Activated CD8-positive, alpha-beta memory T cell treated with anti-CD3 and anti-CD28 coated beads for 24 hours (primary cell): ENCODE measurements around the gene PGD.
A peak's percentile ranks its signal among the peaks of the same experiment; 100 is the strongest.
"Not testable (repeated sequence)": the region's sequence is repeated elsewhere in the genome, so short reads cannot be mapped to it uniquely, and the experiment has no call there.

ENCODE experiments used
- DNase-seq: peaks from one replicate; pipeline ENCODE4 v3.0.0-alpha.2; 2020

Gene PGD

DNA sequence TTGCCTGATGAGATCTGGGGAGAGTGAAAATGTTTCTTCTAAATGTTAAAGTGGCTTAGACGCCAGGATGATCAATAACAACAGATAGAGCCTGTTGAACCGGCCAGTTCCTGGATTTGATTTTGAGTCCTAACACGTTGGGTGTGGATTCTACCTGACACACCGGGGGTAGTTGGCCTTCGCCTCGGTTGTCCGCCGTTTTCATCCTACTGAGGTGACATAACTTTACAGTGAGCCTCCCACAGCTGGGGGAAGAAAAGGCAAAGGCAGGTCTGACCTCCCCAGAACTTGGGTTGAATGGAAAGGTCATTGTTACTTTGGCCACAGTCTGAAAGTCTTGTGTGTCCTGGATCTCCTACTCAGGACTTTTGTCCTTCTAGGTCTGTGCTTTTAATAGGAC, 1.1 kb downstream of the PGD start:
- no peak for DNase-seq

DNA sequence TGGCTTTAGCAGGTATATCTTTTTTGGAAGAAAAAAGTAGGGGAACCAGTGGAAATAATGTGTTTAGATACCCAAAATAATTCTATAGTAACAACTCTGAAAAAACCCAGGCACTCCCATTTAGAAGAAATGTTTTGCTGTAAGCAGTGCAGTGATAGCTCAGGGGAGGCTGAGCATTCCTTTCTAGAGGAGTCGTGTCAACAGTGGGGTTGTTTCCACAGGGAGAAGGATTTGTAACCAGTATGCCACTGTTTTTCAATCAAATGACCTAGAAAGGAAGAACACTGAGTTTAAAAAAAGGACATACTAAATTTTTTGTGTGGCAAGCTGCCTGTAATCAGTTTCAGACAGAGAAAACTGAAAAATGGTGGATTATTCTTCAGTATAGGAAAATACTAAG, 2.4 kb downstream of the PGD start:
- no peak for DNase-seq

DNA sequence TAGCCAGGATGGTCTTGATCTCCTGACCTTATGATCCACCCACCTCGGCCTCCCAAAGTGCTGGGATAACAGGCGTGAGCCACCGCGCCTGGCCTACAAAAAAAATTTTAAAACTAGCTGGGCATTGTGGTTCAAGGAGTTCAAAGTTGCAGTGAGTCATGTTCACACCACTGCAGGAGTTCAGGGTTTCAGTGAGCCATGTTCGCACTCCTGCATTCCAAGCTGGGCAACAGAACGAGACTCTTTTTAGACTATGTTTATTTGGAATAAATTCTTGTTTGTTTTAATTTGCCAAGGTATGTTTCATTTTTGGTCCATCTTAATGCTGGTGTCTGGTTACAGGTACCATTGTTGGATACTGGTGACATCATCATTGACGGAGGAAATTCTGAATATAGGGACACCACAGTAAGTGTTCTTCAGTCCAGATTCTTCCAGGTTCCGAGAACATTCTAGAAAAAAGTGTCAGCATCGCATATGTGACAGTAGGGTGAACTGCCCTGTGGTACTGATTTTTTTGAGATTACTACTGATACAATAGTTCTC, 3.9 kb downstream of the PGD start:
- no peak for DNase-seq

DNA sequence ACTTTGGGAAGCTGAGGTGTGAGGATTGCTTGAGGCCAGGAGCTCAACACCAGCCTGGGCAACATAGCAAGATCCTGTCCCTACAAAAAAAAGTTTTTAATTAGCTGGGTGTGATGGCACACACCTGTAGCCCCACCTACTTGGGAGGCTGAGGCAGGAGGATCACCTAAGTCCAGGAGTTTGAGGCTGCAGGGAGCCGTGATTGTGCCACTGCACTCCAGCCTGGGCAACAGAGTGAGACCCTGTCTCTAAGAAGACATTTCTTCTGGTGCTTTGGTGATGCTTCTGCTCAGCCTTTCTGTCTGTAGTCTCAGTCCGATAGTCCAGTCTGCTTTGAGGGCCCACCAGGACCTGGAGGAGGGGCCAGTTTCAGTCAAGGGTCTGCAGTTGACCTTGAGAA, 8.3 kb downstream of the PGD start:
- no peak for DNase-seq

DNA sequence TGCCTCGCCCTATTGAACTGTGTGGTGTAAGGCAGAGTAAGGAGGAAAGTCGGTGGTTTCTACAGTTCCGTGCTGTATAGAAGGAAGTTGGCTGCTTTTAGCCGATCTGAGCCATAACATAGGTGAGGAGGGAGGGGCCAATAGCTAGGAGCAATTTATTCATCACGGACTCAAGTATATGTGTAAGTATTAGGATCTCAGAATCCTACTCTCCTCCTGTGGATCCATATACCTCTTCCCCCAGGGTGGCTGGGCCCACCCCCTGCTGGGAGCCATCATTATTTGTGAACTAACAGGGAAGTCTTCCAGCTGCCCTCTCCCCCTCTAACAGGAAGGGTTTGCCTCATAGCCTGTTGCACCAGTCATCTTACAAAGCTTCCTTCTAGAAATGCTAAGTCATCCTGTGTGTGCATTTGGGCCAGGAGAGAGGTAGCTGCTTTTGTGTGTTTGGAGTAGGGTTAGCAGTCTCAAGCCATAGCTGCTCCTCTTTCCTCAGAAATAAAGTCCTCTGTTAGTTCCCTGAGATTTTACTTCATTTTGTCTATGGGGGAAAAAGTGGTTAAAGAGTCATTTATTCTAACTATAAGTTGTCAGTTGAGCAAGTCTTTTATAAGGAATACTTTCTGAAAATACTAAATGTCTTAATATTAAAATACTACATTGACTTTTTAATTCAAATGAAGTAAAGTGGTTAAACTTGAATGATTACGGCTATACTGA, 16.5 kb downstream of the PGD start:
- DNase-seq, result no peak

DNA sequence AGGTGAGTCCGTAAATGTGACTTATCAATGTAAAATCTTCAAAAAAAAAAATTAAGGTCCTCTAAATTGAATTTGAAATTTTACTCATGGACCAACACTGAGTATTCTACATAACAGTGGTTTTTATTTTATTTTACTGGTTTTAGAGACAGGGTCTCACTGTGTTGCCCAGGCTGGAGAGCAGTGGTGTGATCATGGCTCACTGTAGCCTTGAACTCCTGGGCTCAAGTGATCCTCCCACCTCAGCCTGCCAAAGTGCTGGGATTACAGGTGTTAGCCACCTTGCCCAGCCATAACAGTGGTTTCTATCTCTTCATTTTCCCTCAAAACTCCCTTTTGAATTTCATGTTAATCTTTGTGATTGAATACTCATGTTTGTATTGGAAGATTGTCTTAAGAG, 17.1 kb downstream of the PGD start:
- not testable (repeated sequence) for DNase-seq

DNA sequence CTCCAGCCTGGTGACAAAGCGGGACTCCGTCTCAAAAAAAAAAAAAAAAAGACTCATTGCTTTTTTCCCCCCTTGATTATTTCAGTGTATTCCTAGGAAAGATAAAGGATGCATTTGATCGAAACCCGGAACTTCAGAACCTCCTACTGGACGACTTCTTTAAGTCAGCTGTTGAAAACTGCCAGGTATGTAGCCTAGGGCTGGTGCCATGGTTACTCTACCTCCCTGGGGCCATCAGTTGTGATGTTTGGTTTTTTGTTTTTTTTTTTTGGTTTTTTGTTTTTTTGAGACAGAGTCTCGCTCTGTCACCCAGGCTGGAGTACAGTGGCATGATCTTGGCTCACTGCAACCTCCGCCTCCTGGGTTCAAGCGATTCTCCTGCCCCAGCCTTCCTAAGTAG, 19.9 kb downstream of the PGD start:
- DNase-seq, result not testable (repeated sequence)

DNA sequence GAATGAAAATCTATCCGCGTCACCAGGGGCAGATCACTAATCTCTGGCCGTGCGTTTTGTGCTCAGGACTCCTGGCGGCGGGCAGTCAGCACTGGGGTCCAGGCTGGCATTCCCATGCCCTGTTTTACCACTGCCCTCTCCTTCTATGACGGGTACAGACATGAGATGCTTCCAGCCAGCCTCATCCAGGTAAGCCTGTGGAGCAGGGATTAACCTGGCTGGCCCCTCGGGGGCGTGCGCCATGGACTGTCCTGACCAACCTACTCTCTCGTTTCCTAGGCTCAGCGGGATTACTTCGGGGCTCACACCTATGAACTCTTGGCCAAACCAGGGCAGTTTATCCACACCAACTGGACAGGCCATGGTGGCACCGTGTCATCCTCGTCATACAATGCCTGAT, 20.5 kb downstream of the PGD start:
- DNase-seq, result no peak

DNA sequence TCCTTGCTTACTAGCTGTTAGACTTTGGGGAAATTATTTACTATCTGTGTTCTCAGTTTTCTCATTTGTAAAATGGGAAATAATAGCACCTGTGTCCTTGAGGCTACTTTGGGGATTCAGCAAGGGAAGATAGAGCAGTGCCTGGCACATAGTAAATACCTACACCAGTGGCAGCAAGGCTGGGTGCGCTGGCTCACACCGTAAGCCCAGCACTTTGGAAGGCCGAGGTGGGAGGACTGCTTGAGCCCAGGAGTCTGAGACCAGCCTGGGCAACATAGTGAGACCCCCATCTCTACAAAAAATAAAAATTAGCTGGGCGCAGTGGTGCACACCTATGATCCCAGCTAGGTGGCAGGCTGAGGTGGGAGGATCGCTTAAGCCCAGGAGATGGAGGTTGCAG, 22.8 kb downstream of the PGD start:
- DNase-seq, result no peak

DNA sequence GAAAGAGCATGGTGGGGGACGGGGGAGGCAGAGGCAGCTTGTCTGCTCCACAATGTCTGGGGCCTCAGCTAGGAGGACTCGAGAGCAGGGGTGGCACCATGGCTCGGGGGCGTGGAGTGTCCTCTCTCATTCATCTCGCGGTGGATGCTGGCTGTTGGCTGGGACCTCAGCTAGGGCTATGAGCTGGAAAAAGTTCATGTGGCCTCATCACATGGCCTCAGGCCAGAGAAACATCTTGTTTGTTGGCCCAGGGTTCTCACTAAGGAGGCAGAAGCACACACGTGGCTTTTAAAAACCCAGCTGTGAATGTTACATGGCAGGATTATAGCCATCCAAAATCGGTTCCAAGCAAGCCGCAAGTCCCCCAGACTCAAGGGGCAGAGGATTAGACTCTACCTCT, 25.2 kb downstream of the PGD start:
- DNase-seq, result no peak

DNA sequence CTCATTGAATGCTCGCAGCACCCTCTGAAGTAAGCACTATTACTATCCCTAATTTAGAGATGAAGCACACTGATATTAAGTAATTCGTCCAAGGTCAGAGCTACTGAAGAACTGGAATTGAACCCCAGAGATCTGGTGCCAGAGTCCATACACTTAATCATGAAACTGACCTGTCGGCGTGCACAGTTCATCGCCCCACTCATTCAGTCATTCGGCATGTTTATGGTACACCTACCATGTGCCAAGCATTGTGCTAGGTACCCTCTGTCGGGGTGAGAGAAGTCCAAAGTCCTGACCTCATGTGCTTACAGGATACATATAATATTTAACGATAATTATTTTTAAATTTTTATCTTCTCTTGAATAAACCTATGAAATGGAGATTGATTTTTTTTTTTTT, 25.8 kb downstream of the PGD start:
- DNase-seq, result no peak

DNA sequence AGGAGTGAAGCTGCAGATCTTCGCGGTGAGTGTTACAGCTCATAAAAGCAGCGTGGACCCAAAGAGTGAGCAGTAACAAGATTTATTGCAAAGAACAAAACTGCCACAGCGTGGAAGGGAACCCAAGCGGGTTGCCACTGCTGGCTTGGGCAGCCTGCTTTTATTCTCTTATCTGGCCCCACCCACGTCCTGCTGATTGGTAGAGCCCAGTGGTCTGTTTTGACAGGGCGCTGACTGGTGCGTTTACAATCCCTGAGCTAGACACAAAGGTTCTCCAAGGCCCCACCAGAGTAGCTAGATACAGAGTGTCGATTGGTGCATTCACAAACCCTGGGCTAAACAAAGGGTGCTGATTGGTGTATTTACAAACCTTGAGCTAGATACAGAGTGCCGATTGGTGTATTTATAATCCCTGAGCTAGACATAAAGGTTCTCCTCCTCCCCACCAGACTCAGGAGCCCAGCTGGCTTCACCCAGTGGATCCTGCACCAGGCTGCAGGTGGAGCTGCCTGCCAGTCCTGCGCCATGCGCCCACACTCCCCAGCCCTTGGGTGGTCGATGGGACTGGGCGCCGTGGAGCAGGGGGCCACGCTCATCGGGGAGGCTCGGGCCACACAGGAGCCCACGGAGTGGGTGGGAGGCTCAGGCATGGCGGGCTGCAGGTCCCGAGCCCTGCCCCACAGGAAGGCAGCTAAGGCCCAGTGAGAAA, 27.1 kb downstream of the PGD start:
- DNase-seq, result not testable (repeated sequence)

DNA sequence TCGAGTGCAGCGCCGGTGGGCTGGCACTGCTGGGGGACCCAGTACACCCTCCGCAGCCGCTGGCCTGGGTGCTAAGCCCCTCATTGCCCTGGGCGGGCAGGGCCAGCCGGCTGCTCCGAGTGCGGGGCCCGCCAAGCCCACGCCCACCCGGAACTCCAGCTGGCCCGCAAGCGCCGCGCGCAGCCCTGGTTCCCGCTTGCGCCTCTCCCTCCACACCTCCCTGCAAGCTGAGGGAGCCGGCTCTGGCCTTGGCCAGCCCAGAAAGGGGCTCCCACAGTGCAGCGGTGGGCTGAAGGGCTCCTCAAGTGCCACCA, 27.6 kb downstream of the PGD start:
- not testable (repeated sequence) for DNase-seq

DNA sequence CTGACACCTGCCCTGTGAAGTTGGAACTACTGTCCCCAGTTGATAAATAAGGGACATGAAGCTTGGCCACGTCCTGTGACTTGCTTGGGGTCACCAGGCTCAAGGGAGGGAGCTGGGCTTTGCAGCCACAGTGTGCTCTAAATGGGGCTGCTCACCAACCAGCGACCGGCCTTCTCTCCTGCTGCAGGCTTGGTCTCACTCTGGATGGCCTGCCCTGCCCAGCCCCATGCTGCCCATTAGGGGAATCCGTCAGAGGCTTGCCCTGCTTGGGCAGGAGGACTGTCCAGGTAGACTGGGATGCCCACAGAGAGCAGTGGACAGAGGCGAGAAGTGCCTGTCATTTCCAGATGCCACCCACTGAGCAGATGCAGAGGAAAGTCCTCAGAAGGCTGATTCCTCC, 30.1 kb downstream of the PGD start:
- DNase-seq, result no peak

DNA sequence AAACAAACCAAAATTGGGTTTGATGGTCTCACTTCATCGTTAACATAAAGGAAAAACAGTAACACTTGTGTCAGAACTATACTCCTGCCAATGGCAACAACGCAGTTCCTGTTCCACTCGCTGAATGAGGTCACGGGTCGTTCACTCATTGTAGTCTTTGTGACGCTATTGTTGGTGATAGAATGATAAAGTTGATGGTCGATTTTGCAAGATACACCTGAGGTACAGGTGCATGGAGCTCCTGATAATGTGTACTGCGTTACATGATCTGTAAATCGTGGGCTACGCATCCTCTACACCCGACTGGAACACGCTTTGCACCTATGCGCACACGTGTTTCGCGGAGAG, 31.0 kb downstream of the PGD start:
- DNase-seq, result no peak

DNA sequence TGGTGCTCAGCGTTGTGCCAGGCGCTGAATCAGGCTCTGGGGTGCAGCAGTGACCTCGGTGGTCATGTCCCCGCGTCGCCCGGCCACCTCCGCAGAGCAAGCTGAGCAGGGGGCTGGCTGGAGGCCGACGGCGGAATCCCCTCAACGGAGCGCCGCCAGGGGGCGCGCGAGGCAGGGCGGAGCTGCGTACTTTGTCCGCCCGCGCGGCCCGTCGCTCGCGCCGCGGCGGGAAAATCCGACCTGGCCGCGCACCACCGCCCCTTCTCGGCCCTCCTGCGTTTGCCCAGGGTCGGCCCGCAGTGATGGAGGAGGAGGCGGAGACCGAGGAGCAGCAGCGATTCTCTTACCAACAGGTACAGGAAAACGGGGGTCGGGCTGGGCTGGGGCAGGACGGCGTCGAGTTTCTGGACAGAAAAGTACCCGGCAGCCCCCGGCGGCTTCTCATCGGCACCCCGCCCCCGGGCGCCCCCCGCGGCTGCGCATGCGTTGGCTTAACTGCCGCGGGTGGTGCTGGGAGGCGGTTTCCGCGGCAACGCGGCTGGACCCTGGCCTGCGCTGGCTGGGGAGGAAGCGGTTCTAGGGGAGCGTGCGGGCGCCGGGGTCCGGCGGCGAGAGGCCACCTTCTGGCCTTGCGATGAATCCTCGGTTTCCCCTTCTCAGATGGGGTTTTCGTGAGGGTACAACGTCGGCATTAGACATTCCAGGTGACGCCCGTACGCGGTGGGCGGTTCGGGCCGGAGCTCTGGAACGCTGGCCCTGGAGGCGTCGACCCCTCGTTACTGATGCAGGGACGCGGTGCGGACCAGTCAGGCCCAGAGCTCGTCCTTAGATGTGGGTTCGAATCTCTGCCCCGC, 31.6 kb downstream of the PGD start, which contains the start of gene CENPS:
CENPS (plus strand) TSS at position 218 of the 854 bp plus-strand sequence; CDS start at position 303, 85 bp downstream.
- DNase-seq, result peak; percentile 99

DNA sequence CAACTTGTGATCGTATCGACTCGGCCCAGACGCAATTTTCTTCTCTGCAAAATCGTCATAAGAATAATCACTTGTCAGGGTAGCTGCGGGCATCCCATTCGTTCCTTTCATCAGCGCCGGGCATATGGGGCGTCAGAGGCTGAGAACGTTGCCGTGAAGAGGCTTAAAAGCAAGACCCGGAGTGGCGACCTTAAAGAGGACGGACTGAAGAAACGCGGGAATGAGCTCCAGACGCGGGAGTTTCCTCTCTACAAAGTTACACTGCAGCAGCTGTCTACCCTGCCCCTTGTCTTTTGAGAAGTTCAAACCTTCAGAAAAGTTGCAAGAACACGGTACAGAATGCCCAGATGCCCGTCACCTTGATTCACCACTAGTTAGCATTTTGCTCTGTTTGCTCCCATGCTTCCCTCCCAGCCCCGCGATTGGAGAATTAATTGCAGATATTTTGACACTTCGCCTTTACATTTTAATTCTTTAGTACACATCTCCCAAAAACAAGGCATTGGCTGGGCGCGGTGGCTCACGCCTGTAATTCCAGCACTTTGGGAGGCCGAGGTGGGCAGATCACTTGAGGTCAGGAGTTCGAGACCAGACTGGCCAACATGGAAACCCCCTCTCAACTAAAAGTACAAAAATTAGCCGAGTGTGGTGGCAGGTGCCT, 32.3 kb downstream of the PGD start:
- no peak for DNase-seq

DNA sequence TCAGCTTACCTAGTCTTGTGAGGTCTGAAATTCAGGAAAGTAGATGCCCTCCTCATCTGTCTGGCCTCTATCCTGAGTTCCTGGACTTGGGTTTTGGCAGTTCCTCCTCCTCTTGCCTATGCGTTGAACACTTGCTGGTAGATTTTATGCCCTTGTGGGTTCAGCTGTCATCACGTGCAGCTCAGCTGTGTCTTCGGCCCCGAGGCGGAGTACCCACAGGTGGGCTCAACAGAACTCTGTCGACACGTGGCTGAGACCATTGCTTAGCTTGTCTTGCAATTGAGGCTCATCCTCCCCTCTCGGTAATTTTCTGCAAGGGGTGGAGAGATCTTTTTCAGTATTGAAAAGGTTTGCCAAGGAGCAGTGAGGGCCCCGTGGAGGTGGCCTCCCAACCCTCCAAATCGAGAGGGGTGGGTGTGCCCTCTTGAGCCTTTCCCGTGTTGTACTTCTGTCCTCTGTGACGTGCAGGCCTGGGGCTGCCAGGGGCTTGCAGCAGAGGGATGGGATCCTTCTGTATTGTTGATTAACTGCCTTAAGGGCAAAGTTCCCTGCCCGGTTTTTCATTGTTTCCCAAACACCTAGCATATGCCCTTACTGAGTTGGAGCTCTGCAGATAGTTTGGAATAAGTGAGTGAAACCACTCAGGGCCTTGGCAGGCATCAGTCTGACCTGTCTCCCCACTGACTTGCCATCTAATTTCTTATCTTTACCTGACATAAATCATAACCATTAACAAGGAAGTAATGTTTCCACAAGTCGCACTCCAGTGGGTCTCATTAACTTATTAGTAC, 34.2 kb downstream of the PGD start:
- no peak for DNase-seq

DNA sequence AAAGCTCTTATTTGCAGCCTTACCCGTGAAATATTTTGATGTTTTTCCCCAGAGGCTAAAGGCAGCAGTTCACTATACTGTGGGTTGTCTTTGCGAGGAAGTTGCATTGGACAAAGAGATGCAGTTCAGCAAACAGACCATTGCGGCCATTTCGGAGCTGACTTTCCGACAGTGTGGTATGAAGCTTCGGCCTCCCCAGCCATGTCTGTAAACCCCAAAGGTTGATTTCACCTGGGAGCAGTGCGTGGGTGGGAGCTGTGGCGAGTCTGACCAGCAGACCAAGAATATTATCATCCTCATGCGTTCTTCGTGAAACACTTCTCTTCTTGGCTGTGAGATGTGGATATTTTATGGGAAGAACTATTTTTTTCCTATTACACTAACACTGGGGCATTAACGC, 34.9 kb downstream of the PGD start:
- no peak for DNase-seq

DNA sequence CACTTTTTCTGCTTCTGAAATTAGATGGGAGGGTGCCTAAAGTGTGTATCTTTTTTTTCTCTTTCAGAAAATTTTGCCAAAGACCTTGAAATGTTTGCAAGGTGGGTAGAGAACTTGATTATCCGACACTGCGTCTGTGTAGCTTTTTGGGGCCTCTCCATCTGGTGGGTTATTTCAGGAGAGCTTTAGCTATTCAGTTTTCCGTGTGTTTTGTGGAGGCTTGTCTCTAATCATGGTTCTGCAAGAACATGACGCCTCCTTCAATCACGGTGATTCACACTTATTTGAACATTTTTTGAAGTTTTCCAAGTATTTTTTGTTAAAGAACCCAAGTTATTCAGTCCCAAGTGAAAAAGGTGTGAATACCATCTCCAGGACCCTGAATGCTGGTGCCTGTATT, 35.7 kb downstream of the PGD start:
- DNase-seq, result no peak

DNA sequence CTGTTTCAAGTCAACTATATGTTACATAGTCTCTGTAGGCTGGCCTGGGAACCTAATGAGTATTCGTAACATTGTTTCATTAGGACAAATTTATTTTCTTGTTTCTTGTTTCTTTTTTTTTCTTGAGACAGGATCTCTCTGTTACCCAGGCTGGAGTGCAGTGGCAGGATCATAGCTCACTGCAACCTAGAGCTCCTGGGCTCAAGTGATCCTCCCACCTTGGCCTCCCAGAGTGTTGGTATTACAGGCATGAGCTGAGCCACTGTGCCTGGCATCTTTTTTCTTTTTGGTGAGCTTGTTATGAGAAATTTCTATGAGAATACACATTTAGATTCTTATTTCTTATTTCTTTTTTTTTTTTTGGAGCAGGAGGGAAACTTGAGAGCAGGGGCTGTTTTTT, 38.2 kb downstream of the PGD start:
- DNase-seq, result no peak

DNA sequence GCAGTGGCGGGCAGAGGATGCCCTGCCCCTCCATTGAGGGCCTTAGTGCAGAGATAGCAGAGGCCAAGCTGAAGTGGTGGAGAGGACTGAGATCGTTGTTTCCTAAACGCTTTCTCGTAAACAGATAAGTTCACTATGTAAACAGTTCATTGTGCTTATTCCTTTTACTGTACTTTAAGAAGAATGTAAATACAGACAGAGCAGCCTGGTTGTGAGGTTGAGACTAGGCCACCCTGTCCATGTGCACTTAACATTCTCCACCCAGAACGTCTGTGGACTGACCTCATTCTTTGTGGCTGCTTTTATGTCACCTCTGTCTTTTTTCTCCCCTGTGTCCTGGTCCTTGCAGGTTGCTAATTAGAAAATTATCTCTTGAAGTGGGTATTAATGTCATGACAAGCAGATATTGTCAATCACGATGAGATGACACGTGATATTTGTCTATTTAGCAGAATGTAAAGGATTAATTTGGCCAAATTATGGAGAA, 39.9 kb downstream of the PGD start:
- DNase-seq, result no peak
